ENCODE data around the gene GYPA. TPM values are rescaled to one million over a fixed set of nuclear protein-coding genes. Genes with fewer than 3 reads are reported as not detected.
"Not testable (repeated sequence)": the region's sequence is repeated elsewhere in the genome, so short reads cannot be mapped to it uniquely, and the experiment has no call there.

The GYPA gene
- total RNA-seq, 1 donor from 2014 or later: 5.1 TPM

DNA sequence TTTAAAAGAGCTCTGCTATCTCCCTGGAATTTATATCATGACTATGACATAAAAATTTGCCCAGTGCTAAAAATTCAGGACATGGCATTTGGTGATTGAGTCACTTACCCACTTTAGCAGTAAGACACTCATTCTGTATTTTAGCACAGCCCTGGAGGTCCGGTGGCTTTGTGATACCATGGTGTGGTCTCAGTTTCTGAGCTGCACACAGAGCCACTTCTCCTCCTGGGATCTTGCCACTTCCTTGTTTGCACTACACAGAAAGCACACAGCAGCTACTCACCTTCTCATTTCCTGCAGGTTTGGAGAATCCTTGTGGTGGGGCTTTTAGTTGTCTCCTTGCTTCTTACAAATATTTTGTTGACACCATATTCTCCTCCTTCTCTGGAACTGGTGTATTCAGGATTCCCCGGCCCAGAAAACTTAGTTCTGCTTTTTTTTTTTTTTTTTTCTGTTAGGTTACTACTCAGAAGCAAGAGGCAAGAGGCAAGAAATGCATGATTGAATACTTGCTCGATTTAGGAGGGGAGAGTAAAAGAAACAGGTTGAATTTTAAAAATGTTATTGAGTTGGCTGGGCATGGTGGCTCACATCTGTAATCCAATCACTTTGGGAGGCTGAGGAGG lies 80.2 kb downstream of the GYPA start:
- DNase-seq (ENCODE audit: low spot score); intact Hi-C loops (cut with DNase I); ATAC-seq: not testable (repeated sequence)

Other genes starting within 250 kb of the GYPA start
- gene GYPE, start 235.2 kb downstream of the GYPA start, total RNA-seq: 1.2 TPM
- gene GYPB, start 121.3 kb downstream of the GYPA start, total RNA-seq: 5.3 TPM

All from sciatic nerve (tissue), 2 donors.